Osteocyte (in vitro differentiated cells): ENCODE data around the gene TPD52L2. TPM values are rescaled to one million over a fixed set of nuclear protein-coding genes. Genes with fewer than 3 reads are reported as not detected.

Source experiments
- DNase-seq: peaks from one replicate; pipeline ENCODE4 v3.0.0; 2021; ENCODE audit warnings: mixed read lengths; ENCODE audit not compliant: unreplicated experiment; ENCODE audit errors: extremely low spot score
- H3K27ac Mint-ChIP-seq: one replicate; pipeline ENCODE4 v1.8.0; 2021; ENCODE audit warnings: mild to moderate bottlenecking, mixed read lengths; ENCODE audit not compliant: unreplicated experiment
- H3K27me3 Mint-ChIP-seq: one replicate; pipeline ENCODE4 v1.8.0; 2021; ENCODE audit warnings: mixed read lengths; ENCODE audit not compliant: unreplicated experiment
- H3K36me3 Mint-ChIP-seq: one replicate; pipeline ENCODE4 v1.8.0; 2021; ENCODE audit warnings: mixed read lengths; ENCODE audit not compliant: unreplicated experiment
- H3K4me1 Mint-ChIP-seq: one replicate; pipeline ENCODE4 v1.8.0; 2021; ENCODE audit warnings: mixed read lengths; ENCODE audit not compliant: unreplicated experiment
- H3K4me3 Mint-ChIP-seq: one replicate; pipeline ENCODE4 v1.8.0; 2021; ENCODE audit warnings: mild to moderate bottlenecking, moderate library complexity, mixed read lengths; ENCODE audit not compliant: unreplicated experiment
- H3K9me3 Mint-ChIP-seq: one replicate; pipeline ENCODE4 v1.8.0; 2021; ENCODE audit warnings: mixed read lengths; ENCODE audit not compliant: unreplicated experiment
- total RNA-seq: library from RNA; stranded (reverse); gene quantifications from 2 replicates; pipeline ENCODE4 v1.2.1, GENCODE V29; 2021
- TF ChIP-seq, protein P1 (sequence below): fragments of 200-600 bp; sonication (generic); IDR thresholded peaks from 2 replicates; pipeline ENCODE4 v1.5.0; 2021; ENCODE audit warnings: antibody characterized with exemption, mild to moderate bottlenecking, moderate library complexity

Gene TPD52L2
- total RNA-seq, 1 donor from 2014 or later = 102 TPM

DNA sequence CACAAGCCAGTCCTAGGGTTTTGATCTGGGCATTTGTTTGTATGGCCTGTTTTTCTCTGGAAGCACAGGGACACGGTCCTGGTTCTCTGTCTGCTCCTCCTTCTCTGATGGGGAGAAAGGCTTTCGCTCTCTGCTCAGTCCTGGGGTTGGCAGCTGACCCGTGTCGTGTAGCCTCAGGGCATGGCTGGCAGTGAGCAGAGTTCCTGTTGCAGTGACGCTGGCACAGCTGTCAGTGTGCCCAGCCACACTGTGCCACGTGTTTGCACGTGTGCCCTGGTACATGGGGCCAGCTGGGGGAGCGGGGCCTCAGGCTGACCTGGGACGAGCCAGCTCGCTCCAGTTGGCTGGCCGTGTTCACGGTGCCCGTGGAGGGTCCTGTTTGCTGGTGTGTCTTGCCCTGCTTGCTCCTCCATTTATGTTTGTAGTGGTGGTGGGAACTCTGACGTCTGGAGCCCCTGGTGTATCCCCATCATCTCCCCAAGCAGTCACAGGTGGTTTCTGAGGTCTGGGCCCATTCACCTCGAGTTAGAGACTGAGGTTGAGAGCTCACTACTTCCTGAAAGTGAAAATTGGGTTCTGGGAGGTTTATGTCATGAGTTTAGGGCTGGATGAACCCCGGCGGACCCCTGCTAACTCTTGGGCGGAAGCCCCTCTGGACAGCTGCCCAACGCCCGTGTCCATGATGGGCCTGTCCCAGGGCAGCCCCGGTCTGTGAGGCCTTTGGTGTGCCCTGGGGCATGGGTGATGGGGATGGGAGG lies 19.6 kb downstream of the TPD52L2 start:
- peaks cover 21% of the 10 kb centered on the region for H3K36me3 Mint-ChIP-seq
- no peak for DNase-seq
- no peak overlapping the region for H3K27ac Mint-ChIP-seq
- no peak overlapping the region for H3K4me3 Mint-ChIP-seq
- H3K4me1 Mint-ChIP-seq = no peaks in the 10 kb centered on the region
- H3K9me3 Mint-ChIP-seq = no peaks in the 10 kb centered on the region
- no peaks in the 10 kb centered on the region for H3K27me3 Mint-ChIP-seq
- TF ChIP-seq, protein P1, sequence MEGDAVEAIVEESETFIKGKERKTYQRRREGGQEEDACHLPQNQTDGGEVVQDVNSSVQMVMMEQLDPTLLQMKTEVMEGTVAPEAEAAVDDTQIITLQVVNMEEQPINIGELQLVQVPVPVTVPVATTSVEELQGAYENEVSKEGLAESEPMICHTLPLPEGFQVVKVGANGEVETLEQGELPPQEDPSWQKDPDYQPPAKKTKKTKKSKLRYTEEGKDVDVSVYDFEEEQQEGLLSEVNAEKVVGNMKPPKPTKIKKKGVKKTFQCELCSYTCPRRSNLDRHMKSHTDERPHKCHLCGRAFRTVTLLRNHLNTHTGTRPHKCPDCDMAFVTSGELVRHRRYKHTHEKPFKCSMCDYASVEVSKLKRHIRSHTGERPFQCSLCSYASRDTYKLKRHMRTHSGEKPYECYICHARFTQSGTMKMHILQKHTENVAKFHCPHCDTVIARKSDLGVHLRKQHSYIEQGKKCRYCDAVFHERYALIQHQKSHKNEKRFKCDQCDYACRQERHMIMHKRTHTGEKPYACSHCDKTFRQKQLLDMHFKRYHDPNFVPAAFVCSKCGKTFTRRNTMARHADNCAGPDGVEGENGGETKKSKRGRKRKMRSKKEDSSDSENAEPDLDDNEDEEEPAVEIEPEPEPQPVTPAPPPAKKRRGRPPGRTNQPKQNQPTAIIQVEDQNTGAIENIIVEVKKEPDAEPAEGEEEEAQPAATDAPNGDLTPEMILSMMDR = no peak

GRCh38 chr20:63885264-63886053 lies 20.4 kb downstream of the TPD52L2 start:
- DNase-seq = no peak
- Mint-ChIP-seq H3K27ac (no peak overlapping the region), H3K9me3 (no peaks in the 10 kb centered on the region), H3K4me3 (no peak overlapping the region), H3K36me3 (peaks cover 25% of the 10 kb centered on the region), H3K4me1 (no peaks in the 10 kb centered on the region), H3K27me3 (no peaks in the 10 kb centered on the region)
- TF ChIP-seq, protein P1 = no peak

DNA sequence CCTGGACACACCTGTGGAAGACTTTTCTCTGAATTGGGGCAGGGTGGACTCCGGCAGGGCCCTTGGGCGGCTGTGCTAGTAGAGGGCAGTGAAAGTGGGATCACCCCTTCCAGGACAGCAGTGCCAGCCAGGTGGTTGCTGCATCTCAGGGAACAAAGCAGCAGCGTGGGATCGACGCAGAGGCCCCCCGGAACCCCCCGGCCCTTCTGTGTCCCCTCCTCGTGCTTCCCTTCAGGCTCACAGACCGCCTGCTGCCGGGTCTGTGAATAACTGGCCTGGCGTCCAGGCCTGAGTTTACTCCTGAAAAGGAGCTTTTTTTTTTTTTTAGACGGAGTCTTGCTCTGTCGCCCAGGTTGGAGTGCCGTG lies 21.0 kb downstream of the TPD52L2 start:
- no peaks in the 10 kb centered on the region for H3K9me3 Mint-ChIP-seq
- no peak overlapping the region for H3K4me3 Mint-ChIP-seq
- H3K27me3 Mint-ChIP-seq = no peaks in the 10 kb centered on the region
- H3K4me1 Mint-ChIP-seq = no peaks in the 10 kb centered on the region
- H3K36me3 Mint-ChIP-seq = peaks cover 27% of the 10 kb centered on the region
- TF ChIP-seq, protein P1 = no peak
- H3K27ac Mint-ChIP-seq = no peak overlapping the region
- DNase-seq = no peak

DNA sequence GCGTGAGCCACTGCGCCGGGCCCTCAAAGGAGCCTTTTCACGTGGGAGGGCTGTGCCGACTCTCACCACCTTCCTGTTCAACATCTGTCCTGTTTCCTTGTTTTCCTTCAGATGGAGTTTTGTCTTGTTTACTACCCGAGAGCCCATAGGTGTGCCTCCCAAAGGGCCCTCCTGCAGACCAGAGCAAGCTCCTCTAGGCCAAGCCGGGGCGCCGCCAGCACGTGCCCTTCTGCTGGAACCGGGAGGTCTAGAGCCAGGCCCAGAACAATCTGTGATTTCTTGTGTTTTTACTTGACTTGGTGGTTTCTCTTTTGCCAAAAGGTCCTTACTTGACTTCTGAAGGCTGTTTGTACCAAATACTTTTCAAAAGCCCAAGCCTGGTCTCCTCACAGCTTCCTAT lies 21.9 kb downstream of the TPD52L2 start:
- peaks cover 32% of the 10 kb centered on the region for H3K36me3 Mint-ChIP-seq
- no peak overlapping the region for H3K4me3 Mint-ChIP-seq
- H3K27ac Mint-ChIP-seq = no peak overlapping the region
- no peak for DNase-seq
- TF ChIP-seq, protein P1 = no peak
- no peaks in the 10 kb centered on the region for H3K4me1 Mint-ChIP-seq
- no peaks in the 10 kb centered on the region for H3K27me3 Mint-ChIP-seq
- H3K9me3 Mint-ChIP-seq = no peaks in the 10 kb centered on the region
